ENCODE results near the gene CRHR1. TPM values are rescaled to one million over a fixed set of nuclear protein-coding genes. Genes with fewer than 3 reads are reported as not detected.

Gene CRHR1
- polyA plus RNA-seq, 1 of the 3 experiments (the other 2 are of a cell fraction), result 0.13 TPM

- Histone ChIP-seq H3K27ac (ENCODE audit: low read depth in 2 of 2, low read length in 1 of 2) (no peak overlapping the region), H3K79me2 (ENCODE audit: insufficient read depth) (no peaks in the 10 kb centered on the region), H4K20me1 (ENCODE audit: insufficient read depth) (no peaks in the 10 kb centered on the region), H3K9me2 (no peaks in the 10 kb centered on the region), H3K4me3 (ENCODE audit: low read depth in 2 of 2, low read length in 1 of 2) (no peak overlapping the region), H2AFZ (ENCODE audit: low read depth) (no peak overlapping the region), H3K9me3 (no peaks in the 10 kb centered on the region), H3F3A (replicated peaks; ENCODE audit: insufficient read depth) (no peaks in the 10 kb centered on the region), H3K4me2 (no peak overlapping the region), H3K27me3 (ENCODE audit: insufficient read depth) (no peaks in the 10 kb centered on the region), H3K9ac (no peak overlapping the region), H3K36me3 (replicated peaks in 1 of 2; ENCODE audit: control insufficient read depth in 1 of 2, insufficient read depth in 2 of 2, low read length in 1 of 2) (no peaks in the 10 kb centered on the region), H3K4me1 (ENCODE audit: control insufficient read depth in 1 of 2, insufficient read depth in 2 of 2, low read depth in 1 of 2, low read length in 1 of 2) (peaks cover 0 to 3% of the 10 kb centered on the region in 2 experiments; a peak in 1 of 4 replicates)
- ChIA-PET POLR2A (no interaction called here), CTCF (interaction anchor here (1.9 to 3.7 kb wide), 2 partner anchors 15 to 64 kb away, joined by 10 to 17 read pairs; partner anchors contain the start of gene CRHR1)
- TF ChIP-seq RAD21 (IDR thresholded peaks at IDR 0.05; ENCODE audit: low read length) (no peak), REST (IDR thresholded peaks at IDR 0.05; ENCODE audit: low read depth, low read length) (peak; percentile 91), CTCF (IDR thresholded peaks at IDR 0.05) (peak; percentile 13; the same call in 1 of the 2 replicates)
- DNase-seq, result no peak
- 80% methylated on average over 4 of the region's 4 CpGs for WGBS (ENCODE audit: low lambda C conversion rate)
Measured at GRCh38 chr17:45768000-45768399, 16.1 kb upstream of the CRHR1 start.

- Histone ChIP-seq H3K27me3 (ENCODE audit: insufficient read depth) (no peaks in the 10 kb centered on the region), H3K4me3 (ENCODE audit: low read depth in 2 of 2, low read length in 1 of 2) (no peak overlapping the region), H3K4me1 (ENCODE audit: control insufficient read depth in 1 of 2, insufficient read depth in 2 of 2, low read depth in 1 of 2, low read length in 1 of 2) (peaks cover 0 to 10% of the 10 kb centered on the region in 2 experiments; a peak in 1 of 4 replicates), H3K9ac (no peak overlapping the region), H3K79me2 (ENCODE audit: insufficient read depth) (no peaks in the 10 kb centered on the region), H3K9me3 (no peaks in the 10 kb centered on the region), H3K36me3 (replicated peaks in 1 of 2; ENCODE audit: control insufficient read depth in 1 of 2, insufficient read depth in 2 of 2, low read length in 1 of 2) (no peaks in the 10 kb centered on the region), H3K4me2 (no peak overlapping the region), H3K9me2 (no peaks in the 10 kb centered on the region), H3F3A (replicated peaks; ENCODE audit: insufficient read depth) (no peaks in the 10 kb centered on the region), H2AFZ (ENCODE audit: low read depth) (no peak overlapping the region), H3K27ac (ENCODE audit: low read depth in 2 of 2, low read length in 1 of 2) (no peak overlapping the region), H4K20me1 (ENCODE audit: insufficient read depth) (no peaks in the 10 kb centered on the region)
- no peak for DNase-seq
- ChIA-PET POLR2A (no interaction called here), CTCF (interaction anchor here (0.6 to 6.5 kb wide), 9 partner anchors 11 to 131 kb away, joined by 3 to 61 read pairs (median 3); partner anchors contain the start of genes CRHR1 and MAPT)
- TF ChIP-seq IRF3 (IDR thresholded peaks at IDR 0.05; ENCODE audit: low read depth, low read length), result no peak
- 33% methylated on average over 9 of the region's 10 CpGs for WGBS (ENCODE audit: low lambda C conversion rate)
Measured at GRCh38 chr17:45770632-45771270, 13.4 kb upstream of the CRHR1 start.

Data from SK-N-SH (cell line).